Measurements from ENCODE around the gene SUMO3. TPM values are rescaled to one million over a fixed set of nuclear protein-coding genes. Genes with fewer than 3 reads are reported as not detected.
A peak's percentile ranks its signal among the peaks of the same experiment; 100 is the strongest.

The SUMO3 gene
- 70.3 and 80.3 TPM in 2 replicates for total RNA-seq (2014; rRNA removed; shearing (Covaris generic); ENCODE audit: low replicate concordance)

DNA sequence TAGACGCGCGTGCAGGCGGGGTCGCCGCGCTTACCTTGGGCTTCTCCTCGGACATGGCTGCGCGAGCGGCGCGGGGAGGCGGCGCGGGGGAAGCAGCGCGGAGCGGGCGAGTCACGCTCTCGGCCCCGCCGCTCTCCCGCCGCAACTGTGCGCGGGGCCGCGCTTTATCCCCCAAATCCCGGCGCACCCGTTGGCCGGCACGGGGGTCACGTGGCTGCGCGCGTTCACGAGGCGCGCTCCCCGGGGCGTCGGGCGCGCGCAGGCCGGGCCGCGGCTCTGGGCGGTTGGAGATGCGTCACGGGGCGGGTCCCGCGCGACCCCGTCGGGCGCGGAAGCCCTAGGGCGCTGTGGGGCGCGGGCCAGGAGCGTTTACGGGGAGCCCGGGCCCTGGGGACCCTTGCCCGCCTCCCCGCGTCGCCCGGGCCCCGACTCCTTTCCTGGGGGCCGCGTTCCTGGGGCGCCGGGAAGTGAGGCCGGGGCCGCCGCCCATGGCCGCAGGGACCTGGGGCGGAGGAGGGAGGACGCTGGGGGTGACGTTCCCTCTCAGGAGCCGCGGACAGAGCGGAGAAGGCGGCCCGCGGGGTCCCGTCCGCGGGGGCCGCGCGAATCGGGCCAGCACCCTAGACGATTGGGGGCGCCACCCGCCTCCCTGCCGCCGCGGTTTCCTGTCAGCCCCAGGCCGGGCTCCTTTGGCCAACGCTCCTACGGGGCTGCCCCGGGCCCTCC, at the start of gene SUMO3:
TSS of gene SUMO3 (minus strand) at position 149 of the 726 bp plus-strand sequence. CDS start at position 55, 94 bp downstream.
- peaks cover 25% of the 10 kb centered on the region for H3K4me1 ChIP-seq (ENCODE audit: low read length)
- peak; percentile 94 for DNase-seq
- no peaks in the 10 kb centered on the region for H3K36me3 ChIP-seq (ENCODE audit: insufficient read depth, low read length)
- H3K27ac ChIP-seq (ENCODE audit: low read length), result no peak within 1 kb of the TSS
- no peaks in the 10 kb centered on the region for H3K27me3 ChIP-seq (ENCODE audit: low read length)
- peak within 1 kb of the TSS; percentile 78 for H3K4me2 ChIP-seq (ENCODE audit: low read depth, low read length, poor library complexity, severe bottlenecking)
- peak within 1 kb of the TSS; percentile 84; the same call in 1 of the 2 replicates for H2AFZ ChIP-seq (ENCODE audit: low read length)
- H3K9me2 ChIP-seq (replicated peaks; ENCODE audit: insufficient read depth, low read length), result no peaks in the 10 kb centered on the region
- H4K20me1 ChIP-seq (ENCODE audit: insufficient read depth, low read depth, low read length), result peaks cover 29% of the 10 kb centered on the region
- H3K9ac ChIP-seq (ENCODE audit: low read length), result peak within 1 kb of the TSS; percentile 70
- H3K4me3 ChIP-seq (ENCODE audit: low read length), result peak within 1 kb of the TSS; percentile 75
- peaks cover 5% of the 10 kb centered on the region for H3K9me3 ChIP-seq (ENCODE audit: low read length)
- H3K79me2 ChIP-seq (ENCODE audit: low read length), result peaks cover 44% of the 10 kb centered on the region

DNA sequence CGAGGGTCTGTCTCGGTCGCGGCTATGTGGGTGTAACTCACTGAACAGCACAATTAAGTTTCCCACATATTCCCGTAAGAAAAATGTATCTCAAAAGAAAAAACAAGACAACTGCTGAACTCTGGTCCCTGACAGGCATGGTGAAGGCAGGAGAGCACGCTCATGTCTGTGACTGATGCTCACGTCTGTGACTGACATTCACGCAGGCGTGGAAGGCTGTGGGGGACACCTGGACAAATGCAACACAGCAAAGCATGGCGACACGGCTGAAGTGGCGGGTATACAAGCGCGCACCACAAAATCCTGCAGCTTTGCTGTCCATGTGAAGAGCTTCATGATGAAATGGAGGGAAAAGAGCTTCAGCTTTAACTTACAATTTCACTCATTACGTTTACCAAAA, 49.6 kb upstream of the SUMO3 start:
- Histone ChIP-seq H3K27ac (ENCODE audit: low read length) (no peak overlapping the region), H3K9me2 (replicated peaks; ENCODE audit: insufficient read depth, low read length) (no peaks in the 10 kb centered on the region), H3K79me2 (ENCODE audit: low read length) (peaks cover 87% of the 10 kb centered on the region), H2AFZ (ENCODE audit: low read length) (no peak overlapping the region), H3K36me3 (ENCODE audit: insufficient read depth, low read length) (peaks cover 5% of the 10 kb centered on the region; the same call in 1 of the 2 replicates), H3K4me2 (ENCODE audit: low read depth, low read length, poor library complexity, severe bottlenecking) (no peak overlapping the region), H3K27me3 (ENCODE audit: low read length) (no peaks in the 10 kb centered on the region), H3K4me1 (ENCODE audit: low read length) (peaks cover 43% of the 10 kb centered on the region), H3K9me3 (ENCODE audit: low read length) (no peaks in the 10 kb centered on the region), H3K9ac (ENCODE audit: low read length) (no peak overlapping the region), H4K20me1 (ENCODE audit: insufficient read depth, low read depth, low read length) (peaks cover 70% of the 10 kb centered on the region), H3K4me3 (ENCODE audit: low read length) (no peak overlapping the region)
- DNase-seq, result no peak

DNA sequence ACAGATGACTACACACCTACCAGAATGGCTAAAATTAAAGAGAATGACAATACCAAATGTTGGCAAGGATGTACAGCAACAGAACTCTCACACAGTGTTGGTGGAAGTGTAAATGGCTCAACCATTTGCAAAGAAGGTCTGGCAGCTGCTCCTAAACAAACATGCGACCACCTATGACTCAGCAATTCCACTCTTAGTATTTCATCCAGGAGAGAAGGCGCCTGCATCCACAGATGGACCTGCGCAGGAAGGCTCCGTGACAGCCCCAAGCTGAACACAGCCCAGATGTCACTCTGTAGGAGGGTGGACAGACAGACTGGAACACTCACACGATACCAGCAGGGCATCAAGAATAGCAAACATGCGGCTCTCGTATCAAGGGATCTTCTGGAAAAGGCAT, 48.9 kb upstream of the SUMO3 start:
- H4K20me1 ChIP-seq (ENCODE audit: insufficient read depth, low read depth, low read length), result peaks cover 64% of the 10 kb centered on the region
- H3K36me3 ChIP-seq (ENCODE audit: insufficient read depth, low read length), result peaks cover 5% of the 10 kb centered on the region; the same call in 1 of the 2 replicates
- no peaks in the 10 kb centered on the region for H3K9me3 ChIP-seq (ENCODE audit: low read length)
- H2AFZ ChIP-seq (ENCODE audit: low read length), result no peak overlapping the region
- no peaks in the 10 kb centered on the region for H3K27me3 ChIP-seq (ENCODE audit: low read length)
- H3K4me1 ChIP-seq (ENCODE audit: low read length), result peaks cover 36% of the 10 kb centered on the region
- H3K9ac ChIP-seq (ENCODE audit: low read length), result peak overlapping the region; percentile 60; the same call in 1 of the 2 replicates
- H3K79me2 ChIP-seq (ENCODE audit: low read length), result peaks cover 85% of the 10 kb centered on the region
- no peak overlapping the region for H3K27ac ChIP-seq (ENCODE audit: low read length)
- H3K4me2 ChIP-seq (ENCODE audit: low read depth, low read length, poor library complexity, severe bottlenecking), result peak overlapping the region; percentile 68
- H3K9me2 ChIP-seq (replicated peaks; ENCODE audit: insufficient read depth, low read length), result no peaks in the 10 kb centered on the region
- H3K4me3 ChIP-seq (ENCODE audit: low read length), result no peak overlapping the region; the same call in 1 of the 2 replicates
- DNase-seq, result no peak

DNA sequence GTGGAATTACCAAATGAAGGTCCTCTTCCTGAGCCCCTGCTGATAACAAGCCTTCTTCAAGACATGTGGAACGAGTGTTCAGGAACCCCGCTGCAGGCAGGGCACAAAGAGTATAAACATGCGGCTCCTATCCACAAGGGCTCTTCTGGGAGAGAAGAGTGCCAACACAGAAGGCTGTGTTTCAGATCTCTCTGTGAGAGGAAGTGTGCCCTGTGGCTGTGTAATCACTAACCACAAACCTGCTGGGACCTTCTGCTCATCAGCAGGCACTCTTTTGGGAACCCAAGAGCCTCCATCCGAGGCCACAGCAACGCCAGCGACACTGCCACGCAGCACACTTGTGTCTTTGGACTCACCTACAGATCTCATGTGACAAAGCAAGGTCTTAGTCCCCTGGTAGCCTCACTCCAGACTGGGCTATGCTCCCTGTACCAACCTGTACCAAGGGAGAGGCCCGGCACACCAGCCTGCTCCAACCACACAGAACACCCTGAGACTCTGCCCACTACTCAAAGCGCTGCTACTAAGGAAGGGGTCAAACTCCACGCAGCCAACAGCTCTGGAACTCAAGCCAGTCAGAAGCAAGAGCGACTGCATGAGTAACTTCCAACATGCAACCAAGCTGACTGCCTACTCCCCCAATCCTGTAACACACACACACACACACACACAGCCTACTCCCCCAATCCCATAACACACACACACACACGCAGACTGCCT, 47.9 kb upstream of the SUMO3 start:
- no peaks in the 10 kb centered on the region for H3K27me3 ChIP-seq (ENCODE audit: low read length)
- H3K36me3 ChIP-seq (ENCODE audit: insufficient read depth, low read length), result peaks cover 5% of the 10 kb centered on the region; the same call in 1 of the 2 replicates
- no peak overlapping the region for H2AFZ ChIP-seq (ENCODE audit: low read length)
- peak overlapping the region; percentile 83 for H3K27ac ChIP-seq (ENCODE audit: low read length)
- peak; percentile 83 for DNase-seq
- peak overlapping the region; percentile 68 for H3K4me2 ChIP-seq (ENCODE audit: low read depth, low read length, poor library complexity, severe bottlenecking)
- peak overlapping the region; percentile 60 for H3K9ac ChIP-seq (ENCODE audit: low read length)
- H3K4me3 ChIP-seq (ENCODE audit: low read length), result peak overlapping the region; percentile 52; the same call in 1 of the 2 replicates
- H3K79me2 ChIP-seq (ENCODE audit: low read length), result peaks cover 75% of the 10 kb centered on the region
- H3K9me2 ChIP-seq (replicated peaks; ENCODE audit: insufficient read depth, low read length), result no peaks in the 10 kb centered on the region
- peaks cover 32% of the 10 kb centered on the region for H3K4me1 ChIP-seq (ENCODE audit: low read length)
- no peaks in the 10 kb centered on the region for H3K9me3 ChIP-seq (ENCODE audit: low read length)
- H4K20me1 ChIP-seq (ENCODE audit: insufficient read depth, low read depth, low read length), result peaks cover 53% of the 10 kb centered on the region

DNA sequence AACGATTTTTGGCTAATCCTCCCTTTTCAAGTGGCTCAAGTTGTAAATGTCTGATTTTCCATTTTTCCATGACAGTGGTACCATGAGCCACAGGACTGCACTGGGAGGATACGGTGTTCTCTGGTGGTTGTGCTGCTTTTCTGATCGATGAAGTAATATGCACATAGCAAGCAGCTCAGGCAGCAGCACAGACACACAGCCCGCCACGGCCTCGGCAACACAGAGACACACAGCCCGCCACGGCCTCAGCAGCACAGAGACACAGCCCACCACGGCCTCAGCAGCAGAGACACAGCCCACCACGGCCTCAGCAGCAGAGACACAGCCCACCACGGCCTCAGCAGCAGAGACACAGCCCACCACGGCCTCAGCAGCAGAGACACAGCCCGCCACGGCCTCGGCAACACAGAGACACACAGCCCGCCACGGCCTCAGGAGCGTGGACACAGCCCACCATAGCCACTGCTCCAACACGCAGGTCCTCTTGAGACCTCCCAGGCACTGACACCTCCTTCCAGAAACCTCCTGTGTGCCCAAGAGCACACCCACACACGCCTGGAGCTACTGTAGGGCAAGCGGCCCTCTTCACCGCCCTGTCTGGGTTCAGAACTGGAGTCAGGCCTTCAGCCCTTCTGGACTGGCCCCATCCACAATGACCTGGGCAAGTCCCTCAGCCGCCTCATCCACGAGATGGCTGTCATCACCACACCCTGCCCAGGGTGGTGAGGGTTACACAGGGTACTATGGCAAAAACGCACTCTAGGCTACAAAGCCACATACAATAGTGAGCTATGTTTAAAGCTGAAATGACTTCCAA, 45.2 kb upstream of the SUMO3 start:
- H3K27ac ChIP-seq (ENCODE audit: low read length), result no peak overlapping the region
- H2AFZ ChIP-seq (ENCODE audit: low read length), result no peak overlapping the region
- no peaks in the 10 kb centered on the region for H3K27me3 ChIP-seq (ENCODE audit: low read length)
- H3K9ac ChIP-seq (ENCODE audit: low read length), result no peak overlapping the region
- peaks cover 56% of the 10 kb centered on the region for H3K79me2 ChIP-seq (ENCODE audit: low read length)
- peaks cover 40% of the 10 kb centered on the region; the same call in 1 of the 2 replicates for H4K20me1 ChIP-seq (ENCODE audit: insufficient read depth, low read depth, low read length)
- no peak overlapping the region for H3K4me3 ChIP-seq (ENCODE audit: low read length)
- H3K9me3 ChIP-seq (ENCODE audit: low read length), result no peaks in the 10 kb centered on the region
- no peak overlapping the region for H3K4me2 ChIP-seq (ENCODE audit: low read depth, low read length, poor library complexity, severe bottlenecking)
- DNase-seq, result no peak
- no peaks in the 10 kb centered on the region for H3K9me2 ChIP-seq (replicated peaks; ENCODE audit: insufficient read depth, low read length)
- H3K4me1 ChIP-seq (ENCODE audit: low read length), result peaks cover 27% of the 10 kb centered on the region
- H3K36me3 ChIP-seq (ENCODE audit: insufficient read depth, low read length), result peaks cover 5% of the 10 kb centered on the region; the same call in 1 of the 2 replicates

- Histone ChIP-seq H3K9me2 (replicated peaks; ENCODE audit: insufficient read depth, low read length) (no peaks in the 10 kb centered on the region), H3K27ac (ENCODE audit: low read length) (no peak overlapping the region), H3K36me3 (ENCODE audit: insufficient read depth, low read length) (no peaks in the 10 kb centered on the region), H4K20me1 (ENCODE audit: insufficient read depth, low read depth, low read length) (peaks cover 14% of the 10 kb centered on the region; the same call in 1 of the 2 replicates), H3K27me3 (ENCODE audit: low read length) (no peaks in the 10 kb centered on the region), H3K79me2 (ENCODE audit: low read length) (peaks cover 26% of the 10 kb centered on the region), H3K4me2 (ENCODE audit: low read depth, low read length, poor library complexity, severe bottlenecking) (no peak overlapping the region), H3K9me3 (ENCODE audit: low read length) (no peaks in the 10 kb centered on the region), H3K4me3 (ENCODE audit: low read length) (no peak overlapping the region), H3K4me1 (ENCODE audit: low read length) (no peaks in the 10 kb centered on the region), H2AFZ (ENCODE audit: low read length) (no peak overlapping the region), H3K9ac (ENCODE audit: low read length) (no peak overlapping the region)
- no peak for DNase-seq
Measured at GRCh38 chr21:44858791-44859190, 40.9 kb upstream of the SUMO3 start.

GRCh38 chr21:44858291-44858690, 40.4 kb upstream of the SUMO3 start:
- Histone ChIP-seq H3K79me2 (ENCODE audit: low read length) (peaks cover 22% of the 10 kb centered on the region), H3K36me3 (ENCODE audit: insufficient read depth, low read length) (no peaks in the 10 kb centered on the region), H2AFZ (ENCODE audit: low read length) (no peak overlapping the region), H3K27ac (ENCODE audit: low read length) (no peak overlapping the region), H3K4me1 (ENCODE audit: low read length) (no peaks in the 10 kb centered on the region), H3K4me3 (ENCODE audit: low read length) (no peak overlapping the region), H3K27me3 (ENCODE audit: low read length) (no peaks in the 10 kb centered on the region), H3K9me3 (ENCODE audit: low read length) (no peaks in the 10 kb centered on the region), H3K9me2 (replicated peaks; ENCODE audit: insufficient read depth, low read length) (no peaks in the 10 kb centered on the region), H3K9ac (ENCODE audit: low read length) (no peak overlapping the region), H4K20me1 (ENCODE audit: insufficient read depth, low read depth, low read length) (0 out of 2 replicates have a peak, but pooled peaks cover 11% of the 10 kb centered on the region), H3K4me2 (ENCODE audit: low read depth, low read length, poor library complexity, severe bottlenecking) (no peak overlapping the region)
- no peak for DNase-seq

Data from Karpas-422 (cell line).